HUES64 (cell line): Measurements from ENCODE around the gene BEND3.
"Not testable (repeated sequence)": the region's sequence is repeated elsewhere in the genome, so short reads cannot be mapped to it uniquely, and the experiment has no call there.

Source experiments
- H3K27ac ChIP-seq: 2 replicates; pipeline ENCODE4 v1.7.0; 2013; ENCODE audit warnings: low read depth, low read length, inconsistent platforms
- H3K27me3 ChIP-seq: 2 replicates; pipeline ENCODE4 v1.6.1; 2013; ENCODE audit warnings: mild to moderate bottlenecking, low read length; ENCODE audit not compliant: insufficient read depth
- H3K36me3 ChIP-seq: 2 replicates; pipeline ENCODE4 v1.6.1; 2013; ENCODE audit warnings: mild to moderate bottlenecking, low read length; ENCODE audit not compliant: insufficient read depth
- H3K4me1 ChIP-seq: 2 replicates; pipeline ENCODE4 v1.6.1; 2013; ENCODE audit warnings: mild to moderate bottlenecking, low read length, moderate library complexity; ENCODE audit not compliant: insufficient read depth
- H3K4me3 ChIP-seq: 2 replicates; pipeline ENCODE4 v1.5.1; 2013; ENCODE audit warnings: mild to moderate bottlenecking, low read length, moderate library complexity
- H3K9ac ChIP-seq: 2 replicates; pipeline ENCODE4 v1.6.1; 2013; ENCODE audit warnings: mild to moderate bottlenecking, low read depth, low read length
- H3K9me3 ChIP-seq: 2 replicates; pipeline ENCODE4 v1.6.1; 2013; ENCODE audit warnings: low read depth, low read length; ENCODE audit not compliant: insufficient read depth
- WGBS: fragments of 150-250, 120-280 bp; methylation state at CpG from one replicate; pipeline ENCODE4 v1.1.7; 2013; ENCODE audit warnings: missing lambda C conversion rate; 5-methylcytosine and 5-hydroxymethylcytosine counted together

BEND3 gene

DNA sequence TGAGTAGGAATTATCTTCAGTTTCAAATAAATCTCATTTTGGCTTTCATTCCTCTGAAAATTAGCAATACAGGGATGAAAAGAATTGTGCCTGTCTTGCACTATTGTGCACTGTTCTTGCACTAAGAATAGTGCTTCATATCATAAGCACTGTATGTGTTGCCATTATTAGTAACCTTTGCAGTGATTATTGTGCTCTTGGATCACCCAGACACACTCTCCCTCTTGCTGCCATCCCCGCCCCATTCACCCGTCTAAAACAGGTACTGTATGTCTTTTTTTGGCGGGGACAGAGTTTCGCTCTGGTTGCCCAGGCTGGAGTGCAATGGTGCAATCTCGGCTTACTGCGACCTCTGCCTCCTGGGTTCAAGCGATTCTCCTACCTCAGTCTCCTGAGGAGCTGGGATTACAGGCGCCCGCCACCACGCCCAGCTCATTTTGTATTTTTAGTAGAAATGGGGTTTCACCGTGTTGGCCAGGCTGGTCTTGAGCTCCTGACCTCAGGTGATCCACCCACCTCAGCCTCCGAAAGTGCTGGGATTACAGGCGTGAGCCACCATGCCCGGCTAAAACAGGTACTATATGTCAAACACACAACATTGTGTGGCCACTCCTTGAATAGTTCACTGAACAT lies 19.8 kb upstream of the BEND3 start:
- WGBS, result 96% methylated on average over 14 of the region's 14 CpGs
- not testable (repeated sequence) for H3K36me3 ChIP-seq, H3K4me3 ChIP-seq, H3K27me3 ChIP-seq, H3K27ac ChIP-seq, H3K9ac ChIP-seq, H3K9me3 ChIP-seq, H3K4me1 ChIP-seq

DNA sequence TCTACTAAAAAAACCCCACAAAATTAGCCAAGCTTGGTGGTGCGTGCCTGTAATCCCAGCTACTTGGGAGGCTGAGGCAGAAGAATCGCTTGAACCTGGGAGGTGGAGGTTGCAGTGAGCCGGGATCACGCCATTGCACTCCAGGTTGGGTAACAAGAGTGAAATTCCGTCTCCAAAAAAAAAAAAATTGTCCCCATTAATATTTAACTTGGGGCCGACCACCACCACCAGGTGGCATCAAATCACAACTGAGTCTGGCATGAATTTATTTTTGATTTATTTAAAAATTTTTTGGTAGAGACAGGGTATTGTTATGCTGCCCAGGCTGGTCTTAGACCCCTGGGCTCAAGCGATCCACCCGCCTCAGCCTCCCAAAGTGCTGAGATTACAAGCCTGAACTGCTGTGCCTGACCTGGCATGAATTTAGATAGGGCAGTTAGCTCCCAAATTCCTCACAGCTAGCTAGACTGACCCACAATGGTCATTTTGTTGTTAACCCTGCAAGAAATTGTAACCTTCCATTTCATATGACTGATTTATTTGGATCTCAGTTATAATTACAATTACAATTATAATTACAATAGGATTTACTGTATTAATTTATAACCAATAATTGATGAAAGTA lies 17.1 kb upstream of the BEND3 start:
- Histone ChIP-seq H3K4me1 (peaks cover 9% of the 10 kb centered on the region), H3K27me3 (no peaks in the 10 kb centered on the region), H3K9me3 (no peaks in the 10 kb centered on the region), H3K36me3 (no peaks in the 10 kb centered on the region), H3K9ac (no peak overlapping the region), H3K27ac (0 out of 2 replicates have a peak overlapping the region, but pooled peaks have one; percentile 25), H3K4me3 (no peak overlapping the region)
- 81% methylated on average over 7 of the region's 8 CpGs for WGBS

DNA sequence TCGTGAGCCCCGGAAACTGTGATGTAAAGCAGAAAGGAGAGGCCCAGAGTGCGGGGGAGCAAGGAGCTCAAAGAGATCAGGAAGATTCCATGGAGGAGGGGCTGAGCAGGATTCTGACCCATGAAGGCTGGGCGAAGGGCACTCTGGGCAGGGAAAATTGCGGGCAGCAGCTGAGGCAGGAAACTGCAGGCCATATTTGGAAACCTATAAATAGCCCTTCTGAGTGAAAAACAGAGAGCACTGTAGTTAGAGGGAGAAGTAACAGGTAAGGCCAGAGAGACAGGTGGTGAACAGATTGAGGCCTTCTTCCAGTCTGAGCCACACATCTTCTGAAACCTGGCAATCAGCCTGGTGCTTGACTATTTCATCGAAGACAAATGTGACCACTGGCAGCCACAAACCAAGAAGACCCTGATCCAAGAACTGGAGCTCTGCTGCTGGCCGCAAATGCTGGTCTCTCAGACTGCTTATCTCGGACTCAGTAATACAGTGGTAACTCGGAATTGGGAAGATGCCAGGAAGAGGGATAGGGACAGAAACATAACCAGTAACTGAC lies 14.1 kb upstream of the BEND3 start:
- Histone ChIP-seq H3K9ac (no peak overlapping the region), H3K27me3 (no peaks in the 10 kb centered on the region), H3K27ac (no peak overlapping the region), H3K36me3 (no peaks in the 10 kb centered on the region), H3K4me1 (peaks cover 19% of the 10 kb centered on the region), H3K9me3 (no peaks in the 10 kb centered on the region), H3K4me3 (no peak overlapping the region)
- 87% methylated on average over 9 of the region's 9 CpGs for WGBS

DNA sequence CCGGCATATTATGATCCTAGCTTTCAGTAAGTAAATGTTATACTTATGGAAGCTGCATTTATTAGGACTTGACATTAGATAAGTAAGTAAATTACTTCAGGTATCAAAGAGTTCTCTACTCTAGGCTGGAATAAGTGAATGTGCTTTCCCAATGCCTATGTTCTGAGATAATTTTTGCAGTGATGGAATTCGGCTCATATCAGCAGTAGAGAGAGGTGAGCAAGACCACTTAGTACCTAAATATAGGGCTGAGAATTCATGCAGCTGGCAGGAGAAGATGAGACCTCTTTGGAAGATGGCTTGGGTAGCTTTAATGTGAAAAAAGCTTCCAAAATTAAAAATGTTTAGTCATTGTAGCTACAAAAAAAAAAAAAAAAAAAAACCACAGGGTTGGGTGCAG lies 13.3 kb upstream of the BEND3 start:
- WGBS, result 92% methylated on average over 1 of the region's 2 CpGs
- H3K36me3 ChIP-seq, result no peaks in the 10 kb centered on the region
- no peak overlapping the region for H3K9ac ChIP-seq
- H3K4me3 ChIP-seq, result no peak overlapping the region
- no peaks in the 10 kb centered on the region for H3K27me3 ChIP-seq
- H3K4me1 ChIP-seq, result peaks cover 22% of the 10 kb centered on the region
- H3K27ac ChIP-seq, result no peak overlapping the region
- no peaks in the 10 kb centered on the region for H3K9me3 ChIP-seq

DNA sequence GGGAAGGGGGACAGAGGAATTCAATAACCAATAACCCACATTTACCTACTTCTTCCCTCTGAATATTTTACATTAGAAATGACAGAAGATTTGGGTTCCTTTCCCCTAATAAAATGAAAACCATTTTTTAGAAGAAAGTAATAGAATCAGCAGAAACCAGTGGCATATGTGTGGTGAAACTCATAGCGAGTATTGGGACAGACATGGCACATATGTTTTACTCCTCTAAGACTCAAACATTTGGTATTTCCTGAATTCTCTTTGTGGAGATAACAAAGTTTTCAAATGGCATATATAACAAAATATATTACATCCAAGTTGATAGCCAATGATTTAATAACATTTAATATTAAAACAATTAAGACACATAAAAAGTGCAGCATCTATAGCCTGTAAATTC lies 12.9 kb upstream of the BEND3 start:
- H3K27me3 ChIP-seq, result no peaks in the 10 kb centered on the region
- WGBS, result 100% methylated on average over 1 of the region's 1 CpG
- no peaks in the 10 kb centered on the region for H3K36me3 ChIP-seq
- no peak overlapping the region for H3K27ac ChIP-seq
- peaks cover 22% of the 10 kb centered on the region for H3K4me1 ChIP-seq
- H3K4me3 ChIP-seq, result no peak overlapping the region
- no peaks in the 10 kb centered on the region for H3K9me3 ChIP-seq
- no peak overlapping the region for H3K9ac ChIP-seq

DNA sequence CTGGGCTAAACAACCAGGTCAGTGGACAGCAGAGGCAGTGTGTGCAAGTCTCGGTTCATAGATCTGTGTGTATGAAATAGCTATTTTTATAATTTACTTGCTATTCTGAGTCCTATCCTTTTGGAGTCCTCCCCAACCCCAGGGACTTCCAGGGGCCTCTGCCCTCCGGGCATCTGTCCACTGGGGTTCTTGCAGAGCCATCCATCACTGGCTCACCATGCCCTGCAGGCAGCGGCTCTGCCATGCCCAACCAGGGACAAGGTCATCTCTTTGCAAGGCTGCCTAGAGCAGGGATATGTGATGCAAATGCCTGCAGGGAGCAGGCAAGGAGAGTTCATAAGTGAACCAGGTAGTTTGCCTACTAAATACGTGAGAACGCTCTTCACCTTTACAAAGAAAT lies 10.5 kb upstream of the BEND3 start:
- H3K27ac ChIP-seq, result no peak overlapping the region; the same call in 1 of the 2 replicates
- no peaks in the 10 kb centered on the region for H3K27me3 ChIP-seq
- no peaks in the 10 kb centered on the region for H3K9me3 ChIP-seq
- H3K4me3 ChIP-seq, result no peak overlapping the region
- H3K9ac ChIP-seq, result no peak overlapping the region
- WGBS, result 90% methylated on average over 4 of the region's 5 CpGs
- no peaks in the 10 kb centered on the region for H3K36me3 ChIP-seq
- H3K4me1 ChIP-seq, result peaks cover 30% of the 10 kb centered on the region

DNA sequence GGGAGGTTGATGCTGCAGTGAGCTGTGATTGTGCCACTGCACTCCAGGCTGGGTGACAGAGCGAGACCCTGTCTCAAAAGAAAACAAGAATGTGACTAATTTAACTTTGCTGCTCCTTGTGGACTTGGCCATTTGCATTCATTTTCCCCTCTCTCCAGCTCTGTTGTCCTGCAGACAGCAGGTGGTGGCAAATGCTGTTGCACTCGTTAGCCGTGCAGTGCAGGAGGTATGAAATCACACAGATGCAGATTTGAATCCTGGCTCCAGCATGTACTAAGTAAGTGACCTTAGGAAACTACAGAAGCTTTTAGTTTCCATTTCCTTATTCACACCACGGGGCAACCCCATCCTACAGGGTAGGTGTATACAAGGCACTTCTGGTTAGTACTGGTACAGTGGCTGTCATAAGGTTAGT lies 9.6 kb upstream of the BEND3 start:
- no peaks in the 10 kb centered on the region for H3K36me3 ChIP-seq
- peak overlapping the region; percentile 65; the same call in 1 of the 2 replicates for H3K27ac ChIP-seq
- no peaks in the 10 kb centered on the region for H3K9me3 ChIP-seq
- peaks cover 30% of the 10 kb centered on the region for H3K4me1 ChIP-seq
- no peak overlapping the region for H3K9ac ChIP-seq
- 28% methylated on average over 3 of the region's 4 CpGs for WGBS
- no peaks in the 10 kb centered on the region for H3K27me3 ChIP-seq
- H3K4me3 ChIP-seq, result no peak overlapping the region

DNA sequence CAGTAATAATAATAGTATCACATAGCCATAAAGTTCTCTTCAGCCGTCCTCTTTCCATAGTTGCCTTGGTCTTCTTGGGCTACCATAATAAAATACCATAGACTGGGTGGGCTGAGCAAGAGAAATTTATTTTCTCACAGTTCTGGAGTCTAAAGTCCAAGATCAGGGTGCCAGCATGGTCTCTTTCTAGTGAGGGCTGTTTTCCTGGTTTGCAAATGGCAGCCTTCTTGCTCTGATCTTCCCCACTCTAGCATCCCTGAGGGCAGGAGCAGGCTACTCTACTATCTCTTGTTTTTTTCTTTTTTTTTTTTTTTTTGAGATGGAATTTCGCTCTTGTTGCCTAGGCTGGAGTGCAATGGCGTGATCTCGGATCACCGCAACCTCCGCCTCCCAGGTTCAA lies 8.2 kb upstream of the BEND3 start:
- no peaks in the 10 kb centered on the region for H3K36me3 ChIP-seq
- H3K9me3 ChIP-seq, result no peaks in the 10 kb centered on the region
- H3K4me3 ChIP-seq, result no peak overlapping the region
- WGBS, result 97% methylated on average over 6 of the region's 6 CpGs
- H3K4me1 ChIP-seq, result peaks cover 28% of the 10 kb centered on the region
- no peak overlapping the region for H3K27ac ChIP-seq
- H3K27me3 ChIP-seq, result no peaks in the 10 kb centered on the region
- H3K9ac ChIP-seq, result no peak overlapping the region

DNA sequence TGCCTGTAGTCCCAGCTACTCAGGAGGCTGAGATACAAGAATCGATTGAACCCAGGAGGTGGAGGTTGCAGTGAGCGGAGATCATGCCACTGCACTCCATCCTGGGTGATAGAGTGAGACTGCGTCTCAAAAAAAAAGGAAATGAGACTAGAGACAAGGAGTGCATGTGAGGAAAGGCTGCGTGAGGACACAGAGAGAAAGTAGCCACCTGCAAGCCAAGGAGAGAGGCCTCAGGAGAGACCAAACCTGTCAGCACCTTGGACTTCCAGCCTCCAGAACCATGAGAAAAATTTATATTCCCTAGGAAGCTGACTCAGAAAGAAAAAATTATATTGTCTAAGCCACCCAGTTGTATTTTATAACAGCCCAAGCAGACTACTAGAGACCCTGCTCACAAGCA lies 7.4 kb upstream of the BEND3 start:
- no peak overlapping the region for H3K4me3 ChIP-seq

DNA sequence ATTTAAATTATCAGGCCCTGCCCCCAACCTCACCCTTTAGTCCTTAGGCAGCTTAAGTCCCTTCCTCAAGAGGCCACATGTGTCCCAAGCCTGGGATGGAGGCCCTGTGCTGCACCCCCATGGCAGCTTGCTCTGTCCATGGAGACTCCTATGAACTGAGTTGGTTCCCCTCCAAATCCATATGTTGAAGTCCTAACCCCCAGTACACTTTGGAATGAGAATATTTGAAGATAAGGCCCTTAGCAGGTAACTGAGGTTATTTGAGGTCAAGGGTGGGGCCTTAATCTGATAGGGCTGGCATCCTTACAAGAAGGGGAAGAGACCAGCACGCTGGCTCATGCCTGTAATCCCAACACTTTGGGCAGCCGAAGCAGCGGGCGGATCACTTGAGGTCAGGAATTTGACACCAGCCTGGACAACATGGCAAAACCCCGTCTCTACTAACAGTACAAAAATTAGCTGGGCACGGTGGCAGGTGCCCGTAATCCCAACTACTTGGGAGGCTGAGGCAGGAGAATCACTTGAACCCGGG lies 6.7 kb upstream of the BEND3 start:
- H3K9me3 ChIP-seq, result no peaks in the 10 kb centered on the region
- H3K36me3 ChIP-seq, result no peaks in the 10 kb centered on the region
- H3K4me3 ChIP-seq, result no peak overlapping the region
- WGBS, result 95% methylated on average over 8 of the region's 8 CpGs
- no peak overlapping the region for H3K27ac ChIP-seq
- no peak overlapping the region for H3K9ac ChIP-seq
- no peaks in the 10 kb centered on the region for H3K27me3 ChIP-seq
- peaks cover 42% of the 10 kb centered on the region for H3K4me1 ChIP-seq

More for the DNA sequence above, 7.4 kb upstream of the BEND3 start:
- Histone ChIP-seq H3K9me3 (no peaks in the 10 kb centered on the region), H3K27me3 (no peaks in the 10 kb centered on the region), H3K4me1 (peaks cover 34% of the 10 kb centered on the region), H3K27ac (no peak overlapping the region), H3K9ac (no peak overlapping the region), H3K36me3 (no peaks in the 10 kb centered on the region)
- WGBS, result 92% methylated on average over 4 of the region's 4 CpGs

DNA sequence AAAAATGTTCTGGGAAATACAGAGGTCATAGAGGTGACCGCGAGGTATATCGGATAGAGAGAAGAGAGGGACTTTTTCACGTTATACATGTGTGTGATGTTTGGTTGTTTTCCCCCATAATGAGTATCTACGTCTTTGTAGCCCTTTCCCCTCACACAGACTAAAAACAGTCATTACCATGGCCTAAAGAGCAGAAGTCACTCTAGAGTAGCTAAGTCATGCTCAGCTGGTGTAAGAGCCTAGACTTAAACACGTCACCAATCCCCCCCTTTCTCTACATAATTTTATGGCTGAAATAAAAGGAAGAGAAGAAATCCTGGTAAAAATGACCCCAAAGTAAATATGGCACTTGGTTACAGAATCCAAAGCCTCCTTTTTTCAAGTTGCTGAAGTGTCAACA lies 6.0 kb upstream of the BEND3 start:
- Histone ChIP-seq H3K27ac (no peak overlapping the region), H3K4me1 (peaks cover 44% of the 10 kb centered on the region)
- 85% methylated on average over 5 of the region's 6 CpGs for WGBS

More for the DNA sequence above, 6.0 kb upstream of the BEND3 start:
- no peak overlapping the region for H3K9ac ChIP-seq
- H3K27me3 ChIP-seq, result no peaks in the 10 kb centered on the region
- no peak overlapping the region for H3K4me3 ChIP-seq
- H3K9me3 ChIP-seq, result no peaks in the 10 kb centered on the region
- H3K36me3 ChIP-seq, result no peaks in the 10 kb centered on the region
